Thoracic aorta (tissue), 2 donors: ENCODE measurements around the gene PTGDS. TPM values are rescaled to one million over a fixed set of nuclear protein-coding genes. Genes with fewer than 3 reads are reported as not detected.

Experiments
- ATAC-seq: fragments of 150-250 bp; one replicate; pipeline ENCODE4 v1.8.0; 2017; ENCODE audit warnings: low read depth; ENCODE audit not compliant: insufficient number of reproducible peaks, low FRiP score
- DNase-seq: peaks from one replicate; pipeline ENCODE4 v3.0.0-alpha.2; 2020; ENCODE audit warnings: low spot score
- H3K27ac ChIP-seq, 2 donors: fragments of 200-600 bp; sonication (generic); 1 replicate in 1 of 2; 2 replicates in 1 of 2; pipeline ENCODE4 v1.5.1; 2016; ENCODE audit warnings: mild to moderate bottlenecking in 2 of 2, moderate library complexity in 2 of 2
- H3K27me3 ChIP-seq: fragments of 200-600 bp; sonication (generic); replicated peaks from 2 replicates; pipeline ENCODE4 v1.6.0; 2016; ENCODE audit warnings: mild to moderate bottlenecking; ENCODE audit not compliant: insufficient read depth
- H3K36me3 ChIP-seq: fragments of 200-600 bp; sonication (generic); one replicate; pipeline ENCODE4 v1.5.1; 2016
- H3K4me1 ChIP-seq, 2 donors: fragments of 200-600 bp; sonication (generic); 1 replicate in 1 of 2; 2 replicates in 1 of 2; pipeline versions ENCODE4 v1.5.1 to v1.6.0; 2016; ENCODE audit warnings: low read depth in 2 of 2, mild to moderate bottlenecking in 1 of 2; ENCODE audit not compliant: control insufficient read depth in 1 of 2
- H3K4me3 ChIP-seq: fragments of 200-600 bp; sonication (generic); 2 replicates; pipeline ENCODE4 v1.5.1; 2016; ENCODE audit warnings: mild to moderate bottlenecking
- H3K9me3 ChIP-seq: fragments of 200-600 bp; sonication (generic); 2 replicates; pipeline ENCODE4 v1.5.1; 2016
- CTCF ChIP-seq: fragments of 200-600 bp; sonication (generic); IDR thresholded peaks from one replicate; pipeline ENCODE4 v1.5.1; 2019; ENCODE audit warnings: antibody characterized with exemption
- total RNA-seq, 2 donors: library from RNA; depleted of rRNA; stranded (reverse); fragments of >200 nt; gene quantifications; one replicate each; pipeline versions ENCODE4 v1.1.0 to v1.2.3, GENCODE V29; 2016

The PTGDS gene
- total RNA-seq, 2 donors from 2014 or later = 66.1 to 89.5 TPM

- Histone ChIP-seq H3K4me1 (peaks cover 0 to 9% of the 10 kb centered on the region in 2 donors), H3K9me3 (no peaks in the 10 kb centered on the region), H3K36me3 (peaks cover 13% of the 10 kb centered on the region), H3K4me3 (no peak overlapping the region), H3K27ac (no peak overlapping the region), H3K27me3 (no peaks in the 10 kb centered on the region)
- ATAC-seq = no peak
- TF ChIP-seq CTCF = no peak
- DNase-seq = no peak
These were observed 41.7 kb upstream of the PTGDS start for GRCh38 chr9:136935651-136936050.

- Histone ChIP-seq H3K27me3 (no peaks in the 10 kb centered on the region), H3K4me3 (no peak overlapping the region), H3K9me3 (no peaks in the 10 kb centered on the region), H3K4me1 (peaks cover 0 to 11% of the 10 kb centered on the region in 2 donors), H3K36me3 (peaks cover 22% of the 10 kb centered on the region), H3K27ac (no peak overlapping the region)
- ATAC-seq (no peak), DNase-seq (no peak)
- no peak for TF ChIP-seq CTCF
These were observed 40.6 kb upstream of the PTGDS start for GRCh38 chr9:136936645-136937170.

GRCh38 chr9:136937186-136938001 lies 39.9 kb upstream of the PTGDS start:
- Histone ChIP-seq H3K9me3 (no peaks in the 10 kb centered on the region), H3K4me3 (no peak overlapping the region), H3K4me1 (peaks cover 0 to 15% of the 10 kb centered on the region in 2 donors), H3K36me3 (peaks cover 29% of the 10 kb centered on the region), H3K27me3 (no peaks in the 10 kb centered on the region), H3K27ac (no peak overlapping the region)
- ATAC-seq (no peak), DNase-seq (no peak)
- no peak for TF ChIP-seq CTCF

- DNase-seq = no peak
- peaks cover 34% of the 10 kb centered on the region for H3K36me3 ChIP-seq
- no peak for TF ChIP-seq CTCF
- no peak for ATAC-seq
- no peak overlapping the region for H3K4me3 ChIP-seq
- H3K4me1 ChIP-seq = peaks cover 11 to 29% of the 10 kb centered on the region in 2 donors
- peak overlapping the region in 1 of 2 donors; percentile 30 for H3K27ac ChIP-seq
- H3K9me3 ChIP-seq = no peaks in the 10 kb centered on the region
- H3K27me3 ChIP-seq = no peaks in the 10 kb centered on the region
These were observed 37.8 kb upstream of the PTGDS start for GRCh38 chr9:136939431-136939995.

GRCh38 chr9:136939996-136940525 lies 37.2 kb upstream of the PTGDS start:
- DNase-seq = no peak
- H3K27me3 ChIP-seq = no peaks in the 10 kb centered on the region
- H3K9me3 ChIP-seq = no peaks in the 10 kb centered on the region
- H3K4me1 ChIP-seq = peaks cover 11 to 29% of the 10 kb centered on the region in 2 donors
- no peak for TF ChIP-seq CTCF
- peaks cover 34% of the 10 kb centered on the region for H3K36me3 ChIP-seq
- peak; percentile 34 for ATAC-seq
- peak overlapping the region in 1 of 2 donors; percentile 30 for H3K27ac ChIP-seq
- no peak overlapping the region for H3K4me3 ChIP-seq
